CD4-positive, alpha-beta T cell (primary cell): Measurements from ENCODE around the gene PMIS2. TPM values are rescaled to one million over a fixed set of nuclear protein-coding genes. Genes with fewer than 3 reads are reported as not detected.

Experiments
- ATAC-seq: fragments of 200-7000 bp; cut with Tn5 transposase; one replicate; pipeline ENCODE4 v1.10.0; 2022; ENCODE audit warnings: mild to moderate bottlenecking; ENCODE audit not compliant: poor library complexity
- CTCF ChIA-PET: fragments of 350-600 bp; sonication (Branson Sonifier 250); formaldehyde crosslinking; loops from one replicate; lab custom pipeline; 2021; ENCODE audit warnings: antibody characterized with exemption, inconsistent platforms; lab: Charles Lee
- POLR2A ChIA-PET: fragments of 350-600 bp; sonication (Branson Sonifier 250); formaldehyde crosslinking; loops from one replicate; lab custom pipeline; 2021; ENCODE audit warnings: antibody characterized with exemption, inconsistent platforms; lab: Charles Lee
- DNase-seq, 14 experiments: peaks; one replicate each; pipeline ENCODE4 v3.0.0-alpha.2; 2013 to 2020; ENCODE audit warnings: mixed read lengths in 2 of 14
- H3K27ac ChIP-seq, 2 donors: one replicate each; pipeline versions ENCODE4 v1.5.1 to v1.7.0; 2013; ENCODE audit warnings: low read length in 2 of 2, low read depth in 1 of 2, mild to moderate bottlenecking in 1 of 2
- H3K27me3 ChIP-seq, 2 experiments: 1 replicate in 1 of 2; 2 replicates in 1 of 2; pipeline versions ENCODE4 v1.6.1 to v1.7.0; 2013; ENCODE audit warnings: low read length in 2 of 2, control low read depth in 1 of 2, mild to moderate bottlenecking in 1 of 2, moderate library complexity in 1 of 2; ENCODE audit not compliant: insufficient read depth in 2 of 2, control insufficient read depth in 1 of 2
- H3K36me3 ChIP-seq: one replicate; pipeline ENCODE4 v1.6.1; 2013; ENCODE audit warnings: low read length, control low read depth; ENCODE audit not compliant: insufficient read depth
- H3K4me1 ChIP-seq: one replicate; pipeline ENCODE4 v1.6.1; 2013; ENCODE audit warnings: low read length, control low read depth; ENCODE audit not compliant: insufficient read depth
- H3K4me3 ChIP-seq: one replicate; pipeline ENCODE4 v1.5.1; 2013; ENCODE audit warnings: mild to moderate bottlenecking, low read length, moderate library complexity
- H3K9me3 ChIP-seq, 2 experiments: 1 replicate in 1 of 2; 2 replicates in 1 of 2; pipeline versions ENCODE4 v1.6.1 to v1.7.0; 2013; ENCODE audit warnings: low read length in 2 of 2, mild to moderate bottlenecking in 2 of 2, control low read depth in 1 of 2, moderate library complexity in 1 of 2; ENCODE audit not compliant: control insufficient read depth in 1 of 2, insufficient read depth in 1 of 2
- H3K27ac Mint-ChIP-seq: one replicate; pipeline ENCODE4 v1.8.0; 2020; ENCODE audit warnings: mixed read lengths
- H3K27me3 Mint-ChIP-seq: one replicate; pipeline ENCODE4 v1.8.0; 2021; ENCODE audit warnings: mixed read lengths
- H3K36me3 Mint-ChIP-seq: one replicate; pipeline ENCODE4 v1.8.0; 2021; ENCODE audit warnings: low read depth, mixed read lengths
- H3K4me1 Mint-ChIP-seq: one replicate; pipeline ENCODE4 v1.8.0; 2021; ENCODE audit warnings: low read depth, mixed read lengths
- H3K4me3 Mint-ChIP-seq: one replicate; pipeline ENCODE4 v1.8.0; 2020; ENCODE audit warnings: mild to moderate bottlenecking, mixed read lengths
- H3K9me3 Mint-ChIP-seq: one replicate; pipeline ENCODE4 v1.8.0; 2020; ENCODE audit warnings: mixed read lengths
- CTCF ChIP-seq: fragments of 200-600 bp; IDR thresholded peaks from one replicate; pipeline ENCODE4 v1.8.0; 2022; ENCODE audit warnings: antibody characterized with exemption, mild to moderate bottlenecking
- intact Hi-C, 2 experiments: fragments of 100-400 bp; cut with DNase I in 1 of 2; cut with micrococcal nuclease in 1 of 2; formaldehyde crosslinking; loops; one replicate each; pipeline versions ENCODE4 v1.15.1 to v1.9.0; 2023 to 2025; cut with DNase I, micrococcal nuclease
- total RNA-seq, 174 experiments: library from RNA in 2 of 174; stranded (reverse) in 2 of 174; gene quantifications; one replicate each; pipeline ENCODE4 v1.2.3 and lab custom pipeline; 2021 to 2026

PMIS2 gene
- total RNA-seq, 2 experiments from 2014 or later: not detected

- Mint-ChIP-seq H3K27me3 (peaks cover 63% of the 10 kb centered on the region), H3K36me3 (no peaks in the 10 kb centered on the region), H3K27ac (no peak overlapping the region), H3K4me3 (no peak overlapping the region), H3K4me1 (no peaks in the 10 kb centered on the region), H3K9me3 (no peaks in the 10 kb centered on the region)
- no peak for ATAC-seq
- CTCF ChIA-PET: no interaction called here
- H3K36me3 ChIP-seq: no peaks in the 10 kb centered on the region
- TF ChIP-seq CTCF: no peak
- no peak for DNase-seq
- no peak overlapping the region for H3K27ac ChIP-seq
- intact Hi-C loops: loop anchor here in 1 of 2 experiments (10.0 kb wide), 1 partner anchor 108 kb away; no protein-coding TSS in a partner anchor
- H3K27me3 ChIP-seq: peaks cover 7 to 16% of the 10 kb centered on the region in 2 experiments
- no peaks in the 10 kb centered on the region for H3K4me1 ChIP-seq
- H3K9me3 ChIP-seq: peaks cover 0 to 7% of the 10 kb centered on the region in 2 experiments
- POLR2A ChIA-PET: no interaction called here
- H3K4me3 ChIP-seq: no peak overlapping the region
These were observed 19.2 kb upstream of the PMIS2 start for GRCh38 chr19:35566738-35567137.

GRCh38 chr19:35569281-35569781 is 16.6 kb upstream of the PMIS2 start:
- H3K4me3 Mint-ChIP-seq: no peak overlapping the region

GRCh38 chr19:35571406-35571965 is 14.5 kb upstream of the PMIS2 start:
- Histone ChIP-seq H3K9me3 (peaks cover 6 to 12% of the 10 kb centered on the region in 2 experiments), H3K36me3 (no peaks in the 10 kb centered on the region), H3K4me3 (no peak overlapping the region), H3K4me1 (no peaks in the 10 kb centered on the region), H3K27ac (no peak overlapping the region), H3K27me3 (peaks cover 0 to 7% of the 10 kb centered on the region in 2 experiments)
- ChIA-PET CTCF (no interaction called here), POLR2A (no interaction called here)
- Mint-ChIP-seq H3K27ac (no peak overlapping the region), H3K4me3 (no peak overlapping the region), H3K36me3 (no peaks in the 10 kb centered on the region), H3K27me3 (peaks cover 51% of the 10 kb centered on the region), H3K9me3 (peaks cover 4% of the 10 kb centered on the region), H3K4me1 (no peaks in the 10 kb centered on the region)
- ATAC-seq: no peak
- no peak for DNase-seq
- TF ChIP-seq CTCF: no peak
- intact Hi-C loops: no loop called here

More at GRCh38 chr19:35569281-35569781, 16.6 kb upstream of the PMIS2 start:
- Mint-ChIP-seq H3K36me3 (no peaks in the 10 kb centered on the region), H3K4me1 (no peaks in the 10 kb centered on the region), H3K9me3 (no peaks in the 10 kb centered on the region), H3K27ac (no peak overlapping the region), H3K27me3 (peaks cover 65% of the 10 kb centered on the region)
- ChIA-PET POLR2A (no interaction called here), CTCF (no interaction called here)
- H3K27ac ChIP-seq: no peak overlapping the region
- DNase-seq (no peak), ATAC-seq (no peak)
- no peaks in the 10 kb centered on the region for H3K9me3 ChIP-seq
- H3K27me3 ChIP-seq: peaks cover 0 to 7% of the 10 kb centered on the region in 2 experiments
- no peak overlapping the region for H3K4me3 ChIP-seq
- intact Hi-C loops: loop anchor here in 1 of 2 experiments (10.0 kb wide), 1 partner anchor 105 kb away; no protein-coding TSS in a partner anchor
- no peaks in the 10 kb centered on the region for H3K36me3 ChIP-seq
- no peaks in the 10 kb centered on the region for H3K4me1 ChIP-seq
- no peak for TF ChIP-seq CTCF
